T47D (cell line): ENCODE results near the gene TASP1.

ENCODE experiments used
- DNase-seq, 2 experiments: peaks; one replicate each; pipeline versions ENCODE4 v3.0.0 to v3.0.0-alpha.2; 2011 to 2012; ENCODE audit warnings: low read depth in 1 of 2, low spot score in 1 of 2
- JUND ChIP-seq: IDR thresholded peaks from 2 replicates; pipeline ENCODE4 v1.6.1; 2012; ENCODE audit warnings: low read depth
- in situ Hi-C: cut with HindIII; loops from 2 replicates; pipeline ENCODE4 v1.10.0; 2016; ENCODE audit warnings: low sequenced_read_pairs, low pct_unique_long_range_greater_than_20kb

Gene TASP1

GRCh38 chr20:13535627-13536026, 103.1 kb downstream of the TASP1 start:
- no peak for TF ChIP-seq JUND
- no peak for DNase-seq
- in situ Hi-C loops, result no loop called here

GRCh38 chr20:13533946-13534345, 104.8 kb downstream of the TASP1 start:
- in situ Hi-C loops, result no loop called here
- no peak for DNase-seq
- TF ChIP-seq JUND, result no peak

- in situ Hi-C loops, result no loop called here
- no peak for TF ChIP-seq JUND
- no peak for DNase-seq
These were observed 108.6 kb downstream of the TASP1 start for GRCh38 chr20:13530146-13530545.

- no peak for DNase-seq
- in situ Hi-C loops, result no loop called here
- no peak for TF ChIP-seq JUND
These were observed 112.2 kb downstream of the TASP1 start for GRCh38 chr20:13526551-13526950.

- TF ChIP-seq JUND, result no peak
- no peak for DNase-seq
- in situ Hi-C loops, result no loop called here
These were observed 113.3 kb downstream of the TASP1 start for GRCh38 chr20:13525225-13525940.

- in situ Hi-C loops, result no loop called here
- TF ChIP-seq JUND, result no peak
- DNase-seq, result no peak
These were observed 114.4 kb downstream of the TASP1 start for GRCh38 chr20:13524339-13524738.

- no peak for DNase-seq
- in situ Hi-C loops, result no loop called here
- TF ChIP-seq JUND, result no peak
These were observed 120.9 kb downstream of the TASP1 start for GRCh38 chr20:13517831-13518230.

GRCh38 chr20:13515796-13516558, 122.8 kb downstream of the TASP1 start:
- TF ChIP-seq JUND, result no peak
- in situ Hi-C loops, result no loop called here
- no peak for DNase-seq

GRCh38 chr20:13515291-13515690, 123.4 kb downstream of the TASP1 start:
- DNase-seq, result no peak
- in situ Hi-C loops, result no loop called here
- TF ChIP-seq JUND, result no peak

- in situ Hi-C loops, result no loop called here
- DNase-seq, result no peak
These were observed 127.8 kb downstream of the TASP1 start for GRCh38 chr20:13510837-13511488.

GRCh38 chr20:13507646-13508045, 131.1 kb downstream of the TASP1 start:
- in situ Hi-C loops, result no loop called here
- DNase-seq, result no peak
- TF ChIP-seq JUND, result no peak

More at GRCh38 chr20:13510837-13511488, 127.8 kb downstream of the TASP1 start:
- no peak for TF ChIP-seq JUND

- DNase-seq, result no peak
- in situ Hi-C loops, result no loop called here
- no peak for TF ChIP-seq JUND
These were observed 137.2 kb downstream of the TASP1 start for GRCh38 chr20:13501500-13501899.

- no peak for TF ChIP-seq JUND
- DNase-seq, result peak in 1 of 2 experiments; percentile 4
- in situ Hi-C loops, result no loop called here
These were observed 144.7 kb downstream of the TASP1 start for GRCh38 chr20:13494019-13494418.

- in situ Hi-C loops, result no loop called here
- no peak for TF ChIP-seq JUND
- no peak for DNase-seq
These were observed 145.6 kb downstream of the TASP1 start for GRCh38 chr20:13493143-13493542.
